Caco-2 (cell line): ENCODE data around the gene ST6GALNAC2. TPM values are rescaled to one million over a fixed set of nuclear protein-coding genes. Genes with fewer than 3 reads are reported as not detected.

Source experiments
- BruUV-seq: library from RNA; stranded (reverse); fragments of 400-500 nt; replicated peaks from 2 replicates; lab custom pipeline; 2021; lab: Mats Ljungman, UMichigan
- CTCF ChIA-PET: fragments of 300-600 bp; sonication (Branson Sonifier 250); formaldehyde crosslinking; loops from one replicate; lab custom pipeline; 2022; ENCODE audit warnings: antibody characterized with exemption; lab: Charles Lee
- POLR2A ChIA-PET: fragments of 300-600 bp; sonication (Branson Sonifier 250); formaldehyde crosslinking; loops from one replicate; lab custom pipeline; 2022; ENCODE audit warnings: antibody characterized with exemption; lab: Charles Lee
- DNase-seq, 2 experiments: peaks; one replicate each; pipeline versions ENCODE4 v3.0.0 to v3.0.0-alpha.2; 2020 to 2022
- H3K27me3 ChIP-seq: replicated peaks from 2 replicates; pipeline ENCODE4 v1.6.0; 2011; ENCODE audit warnings: low read length; ENCODE audit not compliant: control insufficient read depth, insufficient read depth
- H3K36me3 ChIP-seq: 2 replicates; pipeline ENCODE4 v1.5.1; 2011; ENCODE audit warnings: low read length; ENCODE audit not compliant: control insufficient read depth, insufficient read depth
- H3K4me1 ChIP-seq: fragments of 250-450 bp; sonication (Bioruptor Pico); 2 replicates; pipeline ENCODE4 v1.5.1; 2020; ENCODE audit warnings: mild to moderate bottlenecking
- H3K4me3 ChIP-seq: 2 replicates; pipeline ENCODE4 v1.5.1; 2011; ENCODE audit warnings: low read depth, mild to moderate bottlenecking, control low read depth, low read length
- H3K9me3 ChIP-seq: fragments of 250-450 bp; sonication (Bioruptor Pico); 2 replicates; pipeline ENCODE4 v1.5.1; 2020; ENCODE audit warnings: mild to moderate bottlenecking, moderate library complexity
- H3K27ac Mint-ChIP-seq: one replicate; pipeline ENCODE4 v1.8.0; 2022; ENCODE audit warnings: mixed read lengths; ENCODE audit not compliant: unreplicated experiment
- H3K27me3 Mint-ChIP-seq: one replicate; pipeline ENCODE4 v1.8.0; 2022; ENCODE audit warnings: mixed read lengths; ENCODE audit not compliant: insufficient read depth, unreplicated experiment
- H3K36me3 Mint-ChIP-seq: one replicate; pipeline ENCODE4 v1.8.0; 2022; ENCODE audit warnings: mild to moderate bottlenecking, mixed read lengths; ENCODE audit not compliant: insufficient read depth, unreplicated experiment
- H3K4me1 Mint-ChIP-seq: one replicate; pipeline ENCODE4 v1.8.0; 2022; ENCODE audit warnings: low read depth, mixed read lengths; ENCODE audit not compliant: unreplicated experiment
- H3K4me3 Mint-ChIP-seq: one replicate; pipeline ENCODE4 v1.8.0; 2022; ENCODE audit warnings: mild to moderate bottlenecking, moderate library complexity, mixed read lengths; ENCODE audit not compliant: unreplicated experiment
- H3K9me3 Mint-ChIP-seq: one replicate; pipeline ENCODE4 v1.8.0; 2022; ENCODE audit warnings: mixed read lengths; ENCODE audit not compliant: unreplicated experiment
- intact Hi-C: fragments of 100-400 bp; cut with micrococcal nuclease; formaldehyde crosslinking; loops from one replicate; pipeline ENCODE4 v1.10.0; 2022; ENCODE audit not compliant: unreplicated experiment
- total RNA-seq: library from RNA; stranded (reverse); gene quantifications from 2 replicates; pipeline ENCODE4 v1.2.3, GENCODE V29; 2022
- TF ChIP-seq, protein P1 (sequence below), 2 experiments: fragments of 200-600 bp in 1 of 2; IDR thresholded peaks; 1 replicate in 1 of 2; 2 replicates in 1 of 2; pipeline versions ENCODE4 v1.5.1 to v1.8.0; 2011 to 2022; ENCODE audit warnings: antibody characterized with exemption in 1 of 2, control low read depth in 1 of 2, inconsistent platforms in 1 of 2, low read depth in 1 of 2, low read length in 1 of 2, mild to moderate bottlenecking in 1 of 2, moderate library complexity in 1 of 2; ENCODE audit not compliant: insufficient read depth in 1 of 2, severe bottlenecking in 1 of 2, unreplicated experiment in 1 of 2

Gene ST6GALNAC2
- total RNA-seq, 1 experiment from 2014 or later: 0.77 TPM

DNA sequence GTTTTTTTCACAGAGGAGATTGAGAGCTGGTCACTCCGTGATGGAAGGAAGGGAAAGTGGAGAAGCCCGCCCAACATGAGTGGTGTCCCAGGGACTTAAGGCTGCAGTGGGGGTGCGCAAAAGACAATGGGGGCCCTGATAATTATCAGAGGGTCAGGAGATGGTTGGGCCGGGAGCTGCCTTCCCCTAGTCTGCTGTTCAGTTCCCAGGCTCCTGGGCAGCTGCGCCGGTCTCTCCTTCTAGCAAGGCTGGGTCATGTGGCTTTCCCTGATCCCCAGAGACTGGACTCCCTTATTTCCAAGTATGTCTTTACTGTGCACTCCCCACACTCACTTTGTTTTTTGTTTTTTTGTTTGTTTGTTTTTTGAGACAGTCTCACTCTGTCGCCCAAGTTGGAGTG, 64.4 kb downstream of the ST6GALNAC2 start:
- H3K27ac Mint-ChIP-seq: no peak overlapping the region
- no peaks in the 10 kb centered on the region for H3K36me3 Mint-ChIP-seq
- no peak overlapping the region for H3K4me3 Mint-ChIP-seq
- intact Hi-C loops: no loop called here
- ChIA-PET POLR2A (no interaction called here), CTCF (interaction anchor here (0.8 kb wide), 1 partner anchor 24 kb away, joined by 3 read pairs; no protein-coding TSS in a partner anchor)
- H3K36me3 ChIP-seq: no peaks in the 10 kb centered on the region
- no TSS peak for BruUV-seq
- no peak for DNase-seq
- H3K9me3 Mint-ChIP-seq: no peaks in the 10 kb centered on the region
- H3K9me3 ChIP-seq: no peaks in the 10 kb centered on the region
- no peak overlapping the region for H3K4me3 ChIP-seq
- TF ChIP-seq, protein P1, sequence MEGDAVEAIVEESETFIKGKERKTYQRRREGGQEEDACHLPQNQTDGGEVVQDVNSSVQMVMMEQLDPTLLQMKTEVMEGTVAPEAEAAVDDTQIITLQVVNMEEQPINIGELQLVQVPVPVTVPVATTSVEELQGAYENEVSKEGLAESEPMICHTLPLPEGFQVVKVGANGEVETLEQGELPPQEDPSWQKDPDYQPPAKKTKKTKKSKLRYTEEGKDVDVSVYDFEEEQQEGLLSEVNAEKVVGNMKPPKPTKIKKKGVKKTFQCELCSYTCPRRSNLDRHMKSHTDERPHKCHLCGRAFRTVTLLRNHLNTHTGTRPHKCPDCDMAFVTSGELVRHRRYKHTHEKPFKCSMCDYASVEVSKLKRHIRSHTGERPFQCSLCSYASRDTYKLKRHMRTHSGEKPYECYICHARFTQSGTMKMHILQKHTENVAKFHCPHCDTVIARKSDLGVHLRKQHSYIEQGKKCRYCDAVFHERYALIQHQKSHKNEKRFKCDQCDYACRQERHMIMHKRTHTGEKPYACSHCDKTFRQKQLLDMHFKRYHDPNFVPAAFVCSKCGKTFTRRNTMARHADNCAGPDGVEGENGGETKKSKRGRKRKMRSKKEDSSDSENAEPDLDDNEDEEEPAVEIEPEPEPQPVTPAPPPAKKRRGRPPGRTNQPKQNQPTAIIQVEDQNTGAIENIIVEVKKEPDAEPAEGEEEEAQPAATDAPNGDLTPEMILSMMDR (IDR thresholded peaks at IDR 0.05; ENCODE audit: insufficient read depth in 1 of 2, low read depth in 1 of 2, low read length in 1 of 2, severe bottlenecking in 1 of 2, unreplicated experiment in 1 of 2): no peak
- H3K27me3 Mint-ChIP-seq: no peaks in the 10 kb centered on the region
- H3K27me3 ChIP-seq: no peaks in the 10 kb centered on the region
- no peaks in the 10 kb centered on the region for H3K4me1 Mint-ChIP-seq
- peaks cover 4% of the 10 kb centered on the region; the same call in 1 of the 2 replicates for H3K4me1 ChIP-seq

DNA sequence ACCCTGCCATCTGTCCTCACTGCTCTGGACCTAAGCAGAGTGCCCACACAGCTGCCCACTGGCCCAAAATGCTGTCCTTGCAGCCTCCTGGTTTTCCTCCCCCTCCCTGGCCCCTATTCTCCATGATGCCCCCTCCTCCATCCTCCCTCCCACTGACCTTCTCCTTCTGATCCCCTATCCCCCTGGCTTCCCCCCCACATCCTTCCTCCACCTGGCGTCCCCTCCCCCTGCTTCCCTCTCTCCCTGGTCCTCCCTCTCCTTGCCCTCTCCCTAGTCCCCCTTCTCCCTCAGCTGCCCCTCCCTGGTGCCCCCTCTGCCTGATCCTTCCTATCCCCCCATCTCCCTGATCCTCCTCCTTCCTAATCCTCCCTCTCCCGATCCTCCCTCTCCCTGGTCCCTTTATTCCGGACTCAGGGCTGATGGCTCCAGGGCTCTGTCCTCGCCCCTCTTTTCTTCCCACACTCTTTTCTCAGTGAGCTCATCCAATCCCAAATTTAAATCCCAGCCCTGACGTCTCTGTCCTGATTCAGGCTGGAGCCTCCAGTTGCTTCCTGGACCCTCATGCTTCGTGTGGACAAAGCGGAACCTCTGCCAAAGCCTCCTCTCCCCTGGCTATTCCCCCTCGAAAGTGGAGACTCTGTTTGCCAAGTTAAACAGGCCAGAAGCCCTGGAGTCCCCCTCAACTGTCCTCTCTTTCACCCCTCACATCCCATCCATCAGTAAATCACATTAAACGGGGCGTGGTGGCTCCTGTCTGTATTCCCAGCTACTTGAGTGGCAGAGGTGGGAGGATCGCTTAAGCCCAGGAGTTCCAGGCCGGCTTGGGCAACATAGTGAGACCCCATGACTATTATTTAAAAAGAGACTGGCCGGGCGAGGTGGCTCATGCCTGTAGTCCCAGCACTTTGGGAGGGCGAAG, 66.4 kb downstream of the ST6GALNAC2 start:
- no peaks in the 10 kb centered on the region for H3K9me3 Mint-ChIP-seq
- BruUV-seq: no TSS peak
- TF ChIP-seq, protein P1 (IDR thresholded peaks at IDR 0.05; ENCODE audit: insufficient read depth in 1 of 2, low read depth in 1 of 2, low read length in 1 of 2, severe bottlenecking in 1 of 2, unreplicated experiment in 1 of 2): no peak
- no peaks in the 10 kb centered on the region for H3K4me1 Mint-ChIP-seq
- CTCF ChIA-PET: no interaction called here
- H3K27ac Mint-ChIP-seq: no peak overlapping the region
- Histone ChIP-seq H3K36me3 (no peaks in the 10 kb centered on the region), H3K4me3 (no peak overlapping the region), H3K27me3 (no peaks in the 10 kb centered on the region), H3K4me1 (no peaks in the 10 kb centered on the region), H3K9me3 (no peaks in the 10 kb centered on the region)
- no peak overlapping the region for H3K4me3 Mint-ChIP-seq
- no peaks in the 10 kb centered on the region for H3K27me3 Mint-ChIP-seq
- DNase-seq: no peak
- H3K36me3 Mint-ChIP-seq: no peaks in the 10 kb centered on the region
- POLR2A ChIA-PET: no interaction called here
- intact Hi-C loops: no loop called here

GRCh38 chr17:76517638-76518038, 68.0 kb downstream of the ST6GALNAC2 start:
- CTCF ChIA-PET: no interaction called here
- H3K27me3 Mint-ChIP-seq: no peaks in the 10 kb centered on the region

More at GRCh38 chr17:76517638-76518038, 68.0 kb downstream of the ST6GALNAC2 start:
- TF ChIP-seq, protein P1 (IDR thresholded peaks at IDR 0.05; ENCODE audit: insufficient read depth in 1 of 2, low read depth in 1 of 2, low read length in 1 of 2, severe bottlenecking in 1 of 2, unreplicated experiment in 1 of 2): no peak
- Histone ChIP-seq H3K4me1 (no peaks in the 10 kb centered on the region), H3K4me3 (no peak overlapping the region), H3K36me3 (no peaks in the 10 kb centered on the region), H3K27me3 (no peaks in the 10 kb centered on the region), H3K9me3 (no peaks in the 10 kb centered on the region)
- Mint-ChIP-seq H3K36me3 (no peaks in the 10 kb centered on the region), H3K4me3 (no peak overlapping the region), H3K4me1 (no peaks in the 10 kb centered on the region), H3K9me3 (no peaks in the 10 kb centered on the region), H3K27ac (no peak overlapping the region)
- POLR2A ChIA-PET: interaction anchor here (0.6 kb wide), 1 partner anchor 15 kb away, joined by 4 read pairs; no protein-coding TSS in a partner anchor
- no peak for DNase-seq
- intact Hi-C loops: no loop called here
- BruUV-seq: no TSS peak

Other genes with a start within 250 kb of the ST6GALNAC2 start
- gene PRPSAP1, start 231.9 kb downstream of the ST6GALNAC2 start, total RNA-seq: 81.3 and 87.6 TPM in 2 replicates
- gene SPHK1, start 201.3 kb downstream of the ST6GALNAC2 start, total RNA-seq: 6.7 and 7.7 TPM in 2 replicates
- 37.6 and 39.2 TPM in 2 replicates for gene UBE2O, start 132.7 kb downstream of the ST6GALNAC2 start, total RNA-seq
- not detected in 2 replicates for gene AANAT, start 118.3 kb downstream of the ST6GALNAC2 start, total RNA-seq
- gene RHBDF2, start 84.4 kb downstream of the ST6GALNAC2 start, total RNA-seq: 33.8 and 37.2 TPM in 2 replicates
- 0.32 and 1.0 TPM in 2 replicates for gene CYGB, start 48.2 kb downstream of the ST6GALNAC2 start, total RNA-seq
- not detected in 2 replicates for gene PRCD, start 45.8 kb downstream of the ST6GALNAC2 start, total RNA-seq
- gene ST6GALNAC1, start 57.9 kb upstream of the ST6GALNAC2 start, total RNA-seq: 1.6 and 1.7 TPM in 2 replicates
- gene MXRA7, start 125.1 kb upstream of the ST6GALNAC2 start, total RNA-seq: 66.8 and 70.2 TPM in 2 replicates
- gene JMJD6, start 140.7 kb upstream of the ST6GALNAC2 start, total RNA-seq: 37.4 and 48.2 TPM in 2 replicates
- gene METTL23, start 141.0 kb upstream of the ST6GALNAC2 start, total RNA-seq: 37.7 and 38.8 TPM in 2 replicates
- gene SRSF2, start 151.5 kb upstream of the ST6GALNAC2 start, total RNA-seq: 349 and 356 TPM in 2 replicates
- 40.4 and 47.5 TPM in 2 replicates for gene MFSD11, start 152.3 kb upstream of the ST6GALNAC2 start, total RNA-seq